PC-9 (cell line): ENCODE data around the gene PTPN14.

Experiments
- CTCF ChIP-seq: fragments of 200-600 bp; sonication (generic); conservative IDR thresholded peaks from 2 replicates; pipeline ENCODE4 v1.6.1; 2017; ENCODE audit warnings: mixed run types, antibody characterized with exemption, mild to moderate bottlenecking, moderate library complexity
- EZH2 ChIP-seq: fragments of 200-600 bp; sonication (generic); IDR thresholded peaks from 2 replicates; pipeline ENCODE4 v1.8.0; 2017; ENCODE audit warnings: antibody characterized with exemption, low read depth

- no peak for TF ChIP-seq CTCF
- no peak for TF ChIP-seq EZH2
Measured at GRCh38 chr1:214384373-214385079, 166.9 kb downstream of the PTPN14 start.
